K562 (cell line): Measurements from ENCODE around the gene CRACDL. TPM values are rescaled to one million over a fixed set of nuclear protein-coding genes. Genes with fewer than 3 reads are reported as not detected.

ENCODE experiments used
- ATAC-seq: fragments of 200-7000 bp; cut with Tn5 transposase; 3 replicates; pipeline ENCODE4 v1.9.1; 2020; ENCODE audit warnings: moderate library complexity
- BruUV-seq: library from RNA; stranded (reverse); fragments of 400-500 nt; replicated peaks from 2 replicates; lab custom pipeline; 2021; lab: Mats Ljungman, UMichigan
- CTCF ChIA-PET: fragments of 300-600 bp; formaldehyde crosslinking; extraction: SDS; loops from one replicate; lab custom pipeline; 2021; ENCODE audit warnings: low intra/inter-chr PET ratio; lab: Yijun Ruan, JAX
- POLR2A ChIA-PET: fragments of 300-600, 350-650 bp; sonication (Branson Sonifier 250); formaldehyde crosslinking; extraction: SDS; loops from one replicate; lab custom pipeline; 2021; ENCODE audit warnings: antibody characterized with exemption, inconsistent platforms; lab: Yijun Ruan, JAX
- DNase-seq, 4 experiments: peaks; one replicate each; pipeline versions ENCODE4 v3.0.0 to v3.0.0-alpha.2; 2011 to 2018; ENCODE audit warnings: low spot score in 3 of 4, mixed read lengths in 3 of 4; ENCODE audit errors: extremely low read depth in 1 of 4
- FAIRE-seq: peaks from 2 replicates; lab custom pipeline; 2011; peaks lifted over from hg19 to GRCh38; lab: Jason Lieb, UNC
- H2AFZ ChIP-seq: 2 replicates; pipeline ENCODE4 v1.6.0; 2011; ENCODE audit warnings: low read depth, low read length, control low read depth, inconsistent platforms
- H3K27ac ChIP-seq: fragments of 200-600 bp; 3 replicates; pipeline ENCODE4 v1.8.0; 2011; ENCODE audit warnings: low read depth, mild to moderate bottlenecking, control low read depth, inconsistent platforms, low read length, moderate library complexity, mixed read lengths; ENCODE audit errors: extremely low read depth
- H3K27me3 ChIP-seq, 2 experiments: fragments of 300-600 bp in 1 of 2; 2 replicates in 1 of 2; 3 replicates in 1 of 2; pipeline versions ENCODE4 v1.6.0 to v1.8.0; 2011; ENCODE audit warnings: inconsistent platforms in 2 of 2, low read length in 2 of 2, mild to moderate bottlenecking in 1 of 2, mixed read lengths in 1 of 2, moderate library complexity in 1 of 2; ENCODE audit not compliant: control insufficient read depth in 2 of 2, insufficient read depth in 2 of 2
- H3K36me3 ChIP-seq: fragments of 300-600 bp; 3 replicates; pipeline ENCODE4 v1.8.0; 2011; ENCODE audit warnings: mild to moderate bottlenecking, low read length, inconsistent platforms; ENCODE audit not compliant: control insufficient read depth, insufficient read depth
- H3K4me1 ChIP-seq, 2 experiments: fragments of 200-600 bp in 1 of 2; replicated peaks in 1 of 2; 2 replicates in 1 of 2; 3 replicates in 1 of 2; pipeline versions ENCODE4 v1.5.1 to v1.8.0; 2011; ENCODE audit warnings: inconsistent platforms in 2 of 2, low read length in 2 of 2, mild to moderate bottlenecking in 1 of 2, mixed read lengths in 1 of 2, moderate library complexity in 1 of 2; ENCODE audit not compliant: control insufficient read depth in 2 of 2, insufficient read depth in 2 of 2
- H3K4me2 ChIP-seq: 2 replicates; pipeline ENCODE4 v1.6.1; 2011; ENCODE audit warnings: low read length, control low read depth, inconsistent platforms, mixed read lengths; ENCODE audit not compliant: insufficient read depth
- H3K4me3 ChIP-seq: fragments of 200-600 bp; sonication (generic), shearing (Covaris generic); 2 replicates; pipeline ENCODE4 v1.5.1; 2016; ENCODE audit warnings: control low read depth, inconsistent platforms
- H3K79me2 ChIP-seq: fragments of 200-600 bp; 3 replicates; pipeline ENCODE4 v1.8.0; 2011; ENCODE audit warnings: low read length, inconsistent platforms; ENCODE audit not compliant: control insufficient read depth, insufficient read depth
- H3K9ac ChIP-seq, 2 experiments: 2 replicates each; pipeline versions ENCODE4 v1.6.0 to v1.6.1; 2011; ENCODE audit warnings: low read depth in 2 of 2, low read length in 2 of 2, control low read depth in 1 of 2, inconsistent platforms in 1 of 2, mild to moderate bottlenecking in 1 of 2, mixed read lengths in 1 of 2; ENCODE audit not compliant: insufficient read depth in 1 of 2
- H3K9me1 ChIP-seq: one replicate; pipeline ENCODE4 v1.6.0; 2011; ENCODE audit warnings: inconsistent platforms, mild to moderate bottlenecking, low read length, moderate library complexity; ENCODE audit not compliant: control insufficient read depth, insufficient read depth
- H3K9me3 ChIP-seq: replicated peaks from 2 replicates; pipeline ENCODE4 v1.5.1; 2011; ENCODE audit warnings: low read depth, low read length, inconsistent platforms; ENCODE audit not compliant: control insufficient read depth, insufficient read depth
- H4K20me1 ChIP-seq: replicated peaks from 2 replicates; pipeline ENCODE4 v1.6.1; 2011; ENCODE audit warnings: low read length, inconsistent platforms, mixed read lengths; ENCODE audit not compliant: control insufficient read depth, insufficient read depth
- CCNT2 ChIP-seq: IDR thresholded peaks from 2 replicates; pipeline ENCODE4 v1.6.1; 2011; ENCODE audit warnings: borderline replicate concordance, low read depth, mild to moderate bottlenecking, moderate library complexity, mixed read lengths, low read length; ENCODE audit not compliant: insufficient read length; ENCODE audit errors: extremely low read depth
- FUS ChIP-seq: fragments of 200-400 bp; formaldehyde crosslinking; optimal IDR thresholded peaks from 2 replicates; pipeline ENCODE3; 2017; ENCODE audit warnings: low read depth, low read length
- TAF7 ChIP-seq: fragments of 450-650 bp; IDR thresholded peaks from 2 replicates; pipeline ENCODE4 v1.6.1; 2016; ENCODE audit warnings: missing genetic modification characterization, missing compliant biosample characterization
- ZBTB40 ChIP-seq, 2 experiments: fragments of 450-650 bp in 1 of 2; sonication (generic) in 1 of 2; formaldehyde crosslinking in 1 of 2; IDR thresholded peaks; 2 replicates each; pipeline versions ENCODE4 v1.7.1 to v1.9.0; 2016 to 2022; ENCODE audit warnings: inconsistent platforms in 1 of 2, mild to moderate bottlenecking in 1 of 2, missing genetic modification reagents in 1 of 2
- ZNF445 ChIP-seq: fragments of 250-450 bp; sonication (Bioruptor Pico); IDR thresholded peaks from 2 replicates; pipeline ENCODE4 v1.4.0; 2020; ENCODE audit warnings: low read depth, mild to moderate bottlenecking, moderate library complexity
- WGBS: fragments of 100-300 bp; shearing (Covaris generic); methylation state at CpG from one replicate; pipeline ENCODE4 v1.1.6; 2016; ENCODE audit warnings: low coverage, mixed read lengths; ENCODE audit not compliant: insufficient coverage; ENCODE audit errors: missing lambda C conversion rate; 5-methylcytosine and 5-hydroxymethylcytosine counted together
- in situ Hi-C: fragments of 300-500 bp; cut with MboI; formaldehyde crosslinking; loops from 4 replicates; pipeline ENCODE4 v1.15.0; 2018; ENCODE audit warnings: inconsistent platforms, mixed read lengths
- intact Hi-C: fragments of 100-400 bp; cut with micrococcal nuclease; formaldehyde crosslinking; loops from 2 replicates; pipeline ENCODE4 v1.14.2; 2022
- polyA plus RNA-seq, 8 experiments: library from polyadenylated mRNA; depleted of rRNA in 4 of 8; stranded (reverse) in 5 of 8; unstranded in 3 of 8; fragments of >200 nt; fragmentation: Nextera tagmentation in 2 of 8; fragmentation: Illumina TruSeq in 1 of 8; extraction: Ambion mirVana in 2 of 8; extraction: Trizol in 1 of 8; gene quantifications; 2 replicates each; pipeline versions ENCODE4 v1.2.1 to v1.2.3, GENCODE V29; 2011 to 2014; ENCODE audit warnings: inconsistent platforms in 1 of 8, missing spikeins in 1 of 8
- total RNA-seq, 7 experiments: library from RNA; depleted of rRNA in 6 of 7; stranded (reverse); fragments of >200 nt in 6 of 7; fragmentation: Illumina TruSeq in 2 of 7; extraction: Trizol in 2 of 7; gene quantifications; 2 replicates each; pipeline versions ENCODE4 v1.2.1 to v1.2.3, GENCODE V29; 2011 to 2021; ENCODE audit warnings: low replicate concordance in 1 of 7
- TF ChIP-seq, protein P1 (sequence below): sonication (generic); formaldehyde crosslinking; IDR thresholded peaks from 2 replicates; pipeline ENCODE4 v1.8.0; 2023; ENCODE audit warnings: mild to moderate bottlenecking, missing genetic modification reagents

CRACDL gene
- total and polyA plus RNA-seq, 9 of the 15 experiments (the other 6 are each of a cell fraction or from before 2014, with no cell fraction given) = not detected

DNA sequence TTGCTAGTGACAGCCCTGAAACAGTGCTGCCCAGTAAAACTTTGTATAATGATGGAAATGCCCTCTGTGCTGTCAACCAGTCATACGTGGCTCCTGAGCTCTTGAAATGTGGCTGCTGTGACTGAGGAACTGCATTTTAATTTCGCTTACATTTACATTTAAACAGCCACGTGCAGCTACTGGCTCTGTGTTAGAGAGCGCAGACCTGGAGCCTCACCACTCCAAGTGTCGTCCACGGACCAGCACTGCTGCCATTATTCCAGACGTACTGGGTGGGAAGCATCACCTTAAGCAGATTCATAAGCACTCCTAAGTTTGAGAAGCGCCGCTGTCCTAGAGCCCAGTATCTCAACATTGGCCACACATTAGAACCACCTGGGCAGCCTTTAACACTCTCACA, 128.1 kb downstream of the CRACDL start:
- Histone ChIP-seq H3K27me3 (peaks cover 5 to 39% of the 10 kb centered on the region in 2 experiments; a peak in 4 of 5 replicates), H3K9me3 (no peaks in the 10 kb centered on the region), H3K9ac (no peak overlapping the region), H2AFZ (no peak overlapping the region), H3K4me2 (no peak overlapping the region), H3K9me1 (no peaks in the 10 kb centered on the region), H3K4me1 (no peaks in the 10 kb centered on the region), H3K79me2 (no peaks in the 10 kb centered on the region), H3K36me3 (no peaks in the 10 kb centered on the region), H3K27ac (no peak overlapping the region), H3K4me3 (no peak overlapping the region), H4K20me1 (no peaks in the 10 kb centered on the region)
- TF ChIP-seq, protein P1, sequence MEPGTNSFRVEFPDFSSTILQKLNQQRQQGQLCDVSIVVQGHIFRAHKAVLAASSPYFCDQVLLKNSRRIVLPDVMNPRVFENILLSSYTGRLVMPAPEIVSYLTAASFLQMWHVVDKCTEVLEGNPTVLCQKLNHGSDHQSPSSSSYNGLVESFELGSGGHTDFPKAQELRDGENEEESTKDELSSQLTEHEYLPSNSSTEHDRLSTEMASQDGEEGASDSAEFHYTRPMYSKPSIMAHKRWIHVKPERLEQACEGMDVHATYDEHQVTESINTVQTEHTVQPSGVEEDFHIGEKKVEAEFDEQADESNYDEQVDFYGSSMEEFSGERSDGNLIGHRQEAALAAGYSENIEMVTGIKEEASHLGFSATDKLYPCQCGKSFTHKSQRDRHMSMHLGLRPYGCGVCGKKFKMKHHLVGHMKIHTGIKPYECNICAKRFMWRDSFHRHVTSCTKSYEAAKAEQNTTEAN (CRISPR knock-in tag) = no peak
- no peak for TF ChIP-seq FUS
- TF ChIP-seq ZNF445 (CRISPR knock-in tag) = no peak
- no peak for TF ChIP-seq CCNT2
- no peak for TF ChIP-seq ZBTB40 (IDR thresholded peaks at IDR 0.05)
- TF ChIP-seq ZBTB40 (CRISPR knock-in tag; IDR thresholded peaks at IDR 0.05) = no peak
- no peak for TF ChIP-seq TAF7 (tag)
- FAIRE-seq (no peak), DNase-seq (no peak), ATAC-seq (no peak)
- in situ Hi-C loops (no loop called here), intact Hi-C loops (no loop called here)
- BruUV-seq = no TSS peak
- CTCF ChIA-PET = no interaction called here
- POLR2A ChIA-PET = no interaction called here
- WGBS = 0% methylated on average over 9 of the region's 9 CpGs
